Stimulated activated CD4-positive, alpha-beta T cell treated with anti-CD3 and anti-CD28 coated beads, Interleukin-1b, Interleukin-23, amount 100 ng/mL, for 24 hours (primary cell): Measurements from ENCODE around the gene LPCAT2.

Source experiments
- DNase-seq, 4 experiments: peaks; one replicate each; pipeline ENCODE4 v3.0.0-alpha.2; 2020; ENCODE audit warnings: low read depth in 4 of 4, low spot score in 1 of 4

Gene LPCAT2

GRCh38 chr16:55552621-55553020, 43.7 kb downstream of the LPCAT2 start:
- no peak for DNase-seq

DNA sequence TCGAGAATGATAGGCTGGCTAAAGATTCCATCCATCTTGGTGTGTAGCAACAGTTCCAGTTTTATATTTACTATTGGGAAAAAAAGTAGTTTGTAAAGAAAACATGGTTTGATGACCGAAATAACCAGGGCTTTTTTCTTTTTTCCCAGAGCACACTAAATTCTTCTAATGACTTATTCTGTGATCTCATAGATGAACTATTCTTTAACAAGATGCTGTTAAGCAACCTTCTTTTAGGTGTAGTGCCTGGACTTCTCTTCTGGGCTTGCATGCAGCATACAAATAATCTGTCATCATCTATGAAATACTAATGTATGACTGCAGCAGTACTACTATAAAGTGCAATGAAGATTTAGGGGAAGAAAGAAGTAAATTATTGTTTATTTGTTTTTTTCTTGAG, 46.6 kb downstream of the LPCAT2 start:
- DNase-seq = no peak

GRCh38 chr16:55557186-55557585, 48.3 kb downstream of the LPCAT2 start:
- no peak for DNase-seq

- no peak for DNase-seq
Measured at GRCh38 chr16:55559233-55559632, 50.4 kb downstream of the LPCAT2 start.

GRCh38 chr16:55559933-55560516, 51.2 kb downstream of the LPCAT2 start:
- DNase-seq = no peak

DNA sequence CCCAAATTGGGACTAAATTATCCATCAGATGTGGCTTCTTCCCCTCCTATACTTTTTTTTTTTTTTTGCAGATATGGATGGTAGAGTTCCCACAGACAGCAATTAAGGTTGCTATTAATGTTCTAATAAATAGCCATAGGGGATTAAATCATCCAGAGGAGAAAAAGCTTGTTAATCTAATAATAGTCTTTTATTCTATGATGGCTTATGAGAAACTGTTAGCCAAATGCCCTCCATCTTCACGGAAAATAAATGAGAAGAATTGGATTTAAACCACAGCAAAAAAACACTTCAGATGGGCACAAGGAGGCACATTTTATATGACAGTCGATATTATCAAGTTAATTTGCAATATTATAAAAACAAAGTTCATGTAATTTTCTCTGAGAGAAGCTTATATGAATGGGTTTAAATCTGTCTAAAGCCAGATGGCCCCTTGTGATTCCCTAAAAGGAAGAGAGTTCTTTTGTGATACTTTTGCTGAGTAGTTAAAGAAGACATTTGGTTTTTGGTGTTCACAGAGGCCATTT, 52.5 kb downstream of the LPCAT2 start:
- no peak for DNase-seq

- DNase-seq = no peak
Measured at GRCh38 chr16:55562936-55563335, 54.1 kb downstream of the LPCAT2 start.

- DNase-seq = no peak
Measured at GRCh38 chr16:55563797-55564196, 54.9 kb downstream of the LPCAT2 start.

DNA sequence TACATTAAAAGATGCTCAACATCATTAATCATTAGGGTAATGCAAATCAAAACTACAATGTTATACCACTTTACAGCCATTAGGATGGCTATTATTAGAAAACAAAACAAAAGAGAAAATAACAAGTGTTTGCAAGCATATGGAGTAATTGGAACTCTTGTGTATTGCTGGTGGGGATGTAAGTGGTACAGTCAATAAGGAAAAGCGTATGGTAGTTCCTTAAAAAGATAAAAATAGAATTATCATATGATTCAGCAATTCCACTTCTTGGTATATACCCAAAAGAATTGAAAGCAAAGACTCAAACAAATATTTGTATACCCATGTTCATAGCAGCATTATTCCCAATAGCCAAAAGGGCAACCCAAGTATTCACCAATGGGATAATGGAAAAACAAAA, 56.2 kb downstream of the LPCAT2 start:
- no peak for DNase-seq

GRCh38 chr16:55566432-55567175, 57.7 kb downstream of the LPCAT2 start, which contains the start of gene CAPNS2:
Gene CAPNS2, plus strand, starts transcription at chr16:55566684. Its CDS starts 73 bp downstream, at chr16:55566757.
- no peak for DNase-seq

- DNase-seq = no peak
Measured at GRCh38 chr16:55567382-55567781, 58.5 kb downstream of the LPCAT2 start.

DNA sequence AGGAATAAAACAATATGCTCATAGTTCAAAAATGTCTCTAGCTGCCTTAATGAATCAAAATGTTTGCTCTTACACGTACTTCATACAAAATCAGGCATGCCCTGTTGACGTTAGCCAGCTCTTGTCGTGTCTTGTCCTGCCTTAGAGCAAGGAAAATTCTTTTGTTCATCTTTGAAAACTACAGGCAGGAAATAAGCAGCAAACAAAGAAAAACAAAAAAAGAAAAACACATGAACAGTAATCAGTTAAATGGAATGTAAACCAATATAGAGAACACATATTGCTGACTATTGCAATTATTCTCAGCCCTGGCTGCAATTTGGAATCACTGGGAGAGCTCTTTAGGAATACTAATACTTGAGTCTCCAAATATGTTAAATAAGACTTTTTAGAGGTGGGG, 59.3 kb downstream of the LPCAT2 start:
- DNase-seq = no peak

DNA sequence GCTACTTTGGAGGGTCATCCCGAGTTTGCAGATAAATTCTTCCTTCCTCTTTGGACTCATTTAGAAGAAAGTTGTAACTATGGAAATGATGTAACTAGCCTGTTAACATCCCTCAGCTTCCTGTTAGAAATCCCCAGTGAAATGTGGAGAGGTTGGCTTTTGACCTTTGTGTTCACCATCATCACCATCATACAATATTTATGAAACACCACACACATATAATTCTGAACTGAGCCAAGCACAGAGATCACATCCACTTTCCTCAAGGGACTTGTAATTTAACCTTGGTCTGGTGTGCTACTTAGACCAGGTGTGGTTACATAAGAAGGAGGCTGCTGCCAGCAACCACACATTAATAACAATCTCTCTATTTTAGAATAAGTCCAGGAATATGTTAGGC, 60.2 kb downstream of the LPCAT2 start:
- no peak for DNase-seq

DNA sequence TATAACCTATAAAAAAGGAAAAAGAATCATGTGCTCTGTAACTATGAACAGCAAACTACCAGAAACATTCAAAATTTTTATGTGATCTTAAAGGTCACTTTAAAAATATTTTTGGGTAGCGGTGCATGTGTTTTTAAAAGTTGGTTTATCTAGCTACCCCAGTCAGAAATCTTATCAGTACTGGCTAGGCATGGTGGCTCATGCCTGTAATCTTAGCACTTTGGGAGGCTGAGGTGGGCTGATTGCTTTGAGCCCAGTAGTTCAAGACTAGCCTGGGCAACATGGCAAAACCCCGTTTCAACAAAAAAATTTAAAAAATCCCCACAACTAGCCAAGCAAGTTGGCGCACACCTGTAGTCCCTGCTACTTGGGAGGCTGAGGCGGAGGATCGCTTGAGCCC, 61.3 kb downstream of the LPCAT2 start:
- no peak for DNase-seq

- no peak for DNase-seq
Measured at GRCh38 chr16:55571191-55571897, 62.5 kb downstream of the LPCAT2 start.

DNA sequence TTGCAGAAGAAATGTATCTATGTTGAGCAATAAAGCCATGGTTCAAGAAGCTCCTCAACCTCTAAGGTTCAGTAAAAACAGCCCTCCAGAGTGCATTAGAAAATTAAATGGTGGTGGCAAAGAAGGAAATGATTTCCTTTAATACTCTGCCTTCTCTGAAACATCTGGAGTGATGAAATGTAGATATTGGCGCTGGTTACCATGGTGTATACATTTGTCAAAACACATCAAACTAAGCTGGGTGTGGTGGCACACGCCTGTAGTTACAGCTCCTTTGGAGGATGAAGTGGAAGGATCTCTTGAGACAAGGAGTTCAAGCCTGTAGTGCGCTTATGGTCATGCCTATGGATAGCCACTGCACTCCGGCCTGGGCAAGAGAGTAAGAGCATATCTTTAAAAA, 63.6 kb downstream of the LPCAT2 start:
- DNase-seq = no peak

- no peak for DNase-seq
Measured at GRCh38 chr16:55574811-55575210, 65.9 kb downstream of the LPCAT2 start.

DNA sequence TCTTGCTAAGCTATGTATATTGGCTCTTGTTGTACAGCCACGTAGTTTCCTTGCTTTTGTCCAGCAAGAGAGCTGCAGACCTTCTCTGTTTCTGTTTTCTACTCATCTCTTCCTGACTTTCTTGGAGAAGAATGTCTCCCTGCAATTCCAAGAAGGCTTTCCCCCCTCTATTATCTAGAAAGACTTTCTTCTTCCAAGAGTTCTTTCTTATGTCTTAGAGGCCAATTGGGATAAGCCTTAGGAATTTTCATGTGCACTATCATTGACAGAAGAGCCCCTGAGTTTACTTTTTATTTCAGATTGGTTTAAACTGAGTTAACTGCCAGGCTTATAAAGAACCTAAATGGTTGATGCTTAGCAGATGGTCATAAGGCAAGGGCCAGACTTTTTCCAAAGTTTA, 66.6 kb downstream of the LPCAT2 start:
- DNase-seq = no peak

DNA sequence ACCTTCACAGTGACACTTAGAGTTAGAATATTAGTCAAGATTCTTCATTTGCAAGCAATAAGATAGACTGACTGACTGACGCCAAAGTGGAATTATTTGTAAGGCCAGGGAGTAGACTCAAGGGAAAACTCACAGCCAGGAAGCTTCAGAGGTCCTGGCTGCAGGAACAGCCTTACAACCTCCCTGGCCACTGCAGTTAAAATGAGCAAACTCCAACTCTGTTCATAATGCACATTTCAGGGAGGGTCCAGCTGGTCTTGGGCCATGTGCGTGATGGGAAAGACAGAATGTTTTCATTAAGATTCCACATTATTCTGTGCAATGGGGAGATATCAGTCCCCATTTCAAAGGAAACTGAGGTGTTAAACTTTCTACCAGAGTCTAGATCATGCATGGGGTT, 67.5 kb downstream of the LPCAT2 start:
- DNase-seq = no peak

DNA sequence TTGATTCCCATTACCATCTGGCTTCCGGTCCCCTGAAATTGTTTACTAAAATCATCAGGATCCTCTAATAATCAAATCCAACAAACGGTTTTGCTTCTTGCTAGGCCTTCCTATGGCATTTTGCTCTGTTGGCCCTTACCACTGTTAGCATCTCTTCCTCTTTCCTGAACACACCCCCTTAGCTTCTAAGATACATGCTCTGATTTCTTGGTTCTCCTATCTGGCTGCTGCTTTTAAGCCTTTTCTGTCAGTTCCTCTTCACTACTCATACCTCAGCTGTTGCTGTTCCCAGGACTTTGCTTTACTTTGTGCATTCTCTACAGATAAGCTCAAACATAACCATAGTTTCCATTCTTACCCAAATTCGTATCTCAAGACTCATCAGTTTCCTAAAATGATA, 69.0 kb downstream of the LPCAT2 start:
- no peak for DNase-seq

DNA sequence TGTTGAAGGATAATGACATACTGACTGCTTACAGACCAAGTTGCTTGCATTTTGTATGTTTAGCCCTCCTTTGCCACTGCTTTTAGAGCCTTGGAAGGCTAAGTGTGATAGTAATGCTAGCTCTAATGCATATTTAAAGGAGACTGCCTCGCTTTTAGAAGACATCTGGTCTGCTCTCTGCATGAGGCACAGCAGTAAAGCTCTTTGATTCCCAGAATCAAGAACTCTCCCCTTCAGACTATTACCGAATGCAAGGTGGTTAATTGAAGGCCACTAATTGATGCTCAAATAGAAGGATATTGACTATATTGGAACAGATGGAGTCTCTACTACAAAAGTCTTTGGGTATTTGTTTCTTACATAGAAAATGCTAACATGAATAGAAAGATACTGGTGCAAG, 76.8 kb downstream of the LPCAT2 start:
- no peak for DNase-seq

DNA sequence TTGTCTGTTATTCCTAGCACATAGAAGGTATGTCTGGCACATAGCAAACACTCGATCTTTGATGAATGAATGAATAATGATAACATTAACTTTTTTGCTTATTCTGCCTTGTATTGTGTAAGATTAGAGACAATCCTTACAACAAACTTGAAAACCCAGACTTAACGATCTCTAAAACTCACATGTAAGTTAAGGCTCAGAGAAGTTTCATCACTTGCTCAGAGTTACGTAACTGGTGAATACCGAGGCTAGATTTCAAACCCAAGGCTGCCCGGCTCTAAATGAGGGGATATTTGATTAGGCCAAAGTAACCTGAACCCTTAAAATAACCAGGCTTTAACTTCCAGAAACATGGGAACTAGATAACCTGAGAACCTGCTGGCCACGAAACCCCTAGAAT, 79.9 kb downstream of the LPCAT2 start:
- no peak for DNase-seq
